Liver (tissue), 9 donors: ENCODE measurements around the gene HOXA7. TPM values are rescaled to one million over a fixed set of nuclear protein-coding genes. Genes with fewer than 3 reads are reported as not detected.

Experiments
- DNase-seq: peaks from one replicate; pipeline ENCODE4 v3.0.0-alpha.2; 2017; ENCODE audit warnings: low spot score
- H3K27ac ChIP-seq, 2 donors: one replicate each; pipeline ENCODE4 v1.7.0; 2013; ENCODE audit warnings: inconsistent platforms in 2 of 2, low read length in 2 of 2, control low read depth in 1 of 2, low read depth in 1 of 2, mild to moderate bottlenecking in 1 of 2
- H3K27me3 ChIP-seq, 4 donors: one replicate each; pipeline versions ENCODE4 v1.6.1 to v1.7.0; 2013; ENCODE audit warnings: low read length in 3 of 4, inconsistent platforms in 1 of 4, mild to moderate bottlenecking in 1 of 4, moderate library complexity in 1 of 4; ENCODE audit not compliant: control insufficient read depth in 4 of 4, insufficient read depth in 4 of 4
- H3K36me3 ChIP-seq, 4 donors: one replicate each; pipeline versions ENCODE4 v1.6.1 to v1.7.0; 2013; ENCODE audit warnings: low read length in 3 of 4, mild to moderate bottlenecking in 3 of 4, low read depth in 1 of 4, moderate library complexity in 1 of 4; ENCODE audit not compliant: control insufficient read depth in 4 of 4, insufficient read depth in 3 of 4
- H3K4me1 ChIP-seq, 4 donors: one replicate each; pipeline versions ENCODE4 v1.6.1 to v1.7.0; 2013; ENCODE audit warnings: low read length in 3 of 4, mild to moderate bottlenecking in 3 of 4, moderate library complexity in 1 of 4; ENCODE audit not compliant: control insufficient read depth in 4 of 4, insufficient read depth in 4 of 4
- H3K4me3 ChIP-seq, 3 donors: one replicate each; pipeline versions ENCODE4 v1.6.1 to v1.7.0; 2013; ENCODE audit warnings: low read length in 3 of 3, control low read depth in 1 of 3, low read depth in 1 of 3, mild to moderate bottlenecking in 1 of 3
- H3K9ac ChIP-seq, 2 donors: one replicate each; pipeline ENCODE4 v1.7.0; 2013; ENCODE audit warnings: low read length in 2 of 2, mild to moderate bottlenecking in 2 of 2, moderate library complexity in 2 of 2, control low read depth in 1 of 2, low read depth in 1 of 2
- H3K9me3 ChIP-seq, 4 donors: one replicate each; pipeline versions ENCODE4 v1.6.1 to v1.7.0; 2013; ENCODE audit warnings: low read length in 3 of 4; ENCODE audit not compliant: control insufficient read depth in 4 of 4
- FOXA1 ChIP-seq: IDR thresholded peaks from 2 replicates; pipeline ENCODE4 v1.6.1; 2016; ENCODE audit warnings: antibody characterized with exemption
- FOXA2 ChIP-seq: IDR thresholded peaks from 2 replicates; pipeline ENCODE4 v1.6.1; 2016; ENCODE audit warnings: antibody characterized with exemption
- GABPA ChIP-seq, 2 donors: IDR thresholded peaks in 1 of 2; conservative IDR thresholded peaks in 1 of 2; 2 replicates each; pipeline ENCODE4 v1.6.1; 2016; ENCODE audit warnings: antibody characterized with exemption in 2 of 2, mild to moderate bottlenecking in 1 of 2, moderate library complexity in 1 of 2
- HNF4A ChIP-seq, 2 donors: conservative IDR thresholded peaks; 2 replicates each; pipeline ENCODE4 v1.6.1; 2016; ENCODE audit warnings: antibody characterized with exemption in 2 of 2, mild to moderate bottlenecking in 2 of 2
- HNF4G ChIP-seq: IDR thresholded peaks from 2 replicates; pipeline ENCODE4 v1.6.1; 2016; ENCODE audit warnings: antibody characterized with exemption
- JUND ChIP-seq, 2 donors: IDR thresholded peaks; 2 replicates each; pipeline ENCODE4 v1.6.1; 2016; ENCODE audit warnings: antibody characterized with exemption in 2 of 2
- MAX ChIP-seq: IDR thresholded peaks from 2 replicates; pipeline ENCODE4 v1.6.1; 2016; ENCODE audit warnings: antibody characterized with exemption
- NR2F2 ChIP-seq: IDR thresholded peaks from 2 replicates; pipeline ENCODE4 v1.6.1; 2016; ENCODE audit warnings: antibody characterized with exemption
- RAD21 ChIP-seq, 2 donors: IDR thresholded peaks; 2 replicates each; pipeline ENCODE4 v1.6.1; 2016; ENCODE audit warnings: antibody characterized with exemption in 2 of 2, mild to moderate bottlenecking in 2 of 2
- REST ChIP-seq: IDR thresholded peaks from 2 replicates; pipeline ENCODE4 v1.6.1; 2016; ENCODE audit warnings: antibody characterized with exemption, mild to moderate bottlenecking
- RXRA ChIP-seq, 2 donors: IDR thresholded peaks; 2 replicates each; pipeline ENCODE4 v1.6.1; 2017 to 2018; ENCODE audit warnings: antibody characterized with exemption in 2 of 2, mild to moderate bottlenecking in 1 of 2
- SP1 ChIP-seq: IDR thresholded peaks from 2 replicates; pipeline ENCODE4 v1.6.1; 2018; ENCODE audit warnings: antibody characterized with exemption, mild to moderate bottlenecking
- TAF1 ChIP-seq: conservative IDR thresholded peaks from 2 replicates; pipeline ENCODE4 v1.6.1; 2016; ENCODE audit warnings: antibody characterized with exemption, mild to moderate bottlenecking
- YY1 ChIP-seq: IDR thresholded peaks from 2 replicates; pipeline ENCODE4 v1.6.1; 2016; ENCODE audit warnings: antibody characterized with exemption, mild to moderate bottlenecking
- WGBS: extraction: QIAGEN DNeasy Blood & Tissue Kit; methylation state at CpG from one replicate; pipeline ENCODE4 v1.1.7; 2013; 5-methylcytosine and 5-hydroxymethylcytosine counted together
- polyA plus RNA-seq, 2 donors: library from polyadenylated mRNA; stranded (reverse) in 1 of 2; unstranded in 1 of 2; fragments of 200-250 nt in 1 of 2; fragments of >200 nt in 1 of 2; fragmentation: Nextera tagmentation in 1 of 2; extraction: Ambion mirVana in 1 of 2; gene quantifications; one replicate each; pipeline versions ENCODE4 v1.2.1 to v1.2.3, GENCODE V29; 2013 to 2015
- total RNA-seq, 2 donors: library from RNA; depleted of rRNA; stranded (reverse); fragments of >200 nt; gene quantifications; one replicate each; pipeline ENCODE4 v1.2.3, GENCODE V29; 2014
- TF ChIP-seq, protein P1 (sequence below): IDR thresholded peaks from 2 replicates; pipeline ENCODE4 v1.6.1; 2016; ENCODE audit warnings: antibody characterized with exemption
- TF ChIP-seq, protein P2 (sequence below): IDR thresholded peaks from 2 replicates; pipeline ENCODE4 v1.6.1; 2016; ENCODE audit warnings: antibody characterized with exemption
- donor health status: healthy.
- donor health status: healthy.
- donor health status: healthy.
- donor health status: healthy.
- donor health status: healthy.

Gene HOXA7
- total and polyA plus RNA-seq, 4 donors = under 0.01 to 0.05 TPM; not detected in 2

GRCh38 chr7:27182861-27183681 lies 26.6 kb upstream of the HOXA7 start (continued):
- TF ChIP-seq, protein P1, sequence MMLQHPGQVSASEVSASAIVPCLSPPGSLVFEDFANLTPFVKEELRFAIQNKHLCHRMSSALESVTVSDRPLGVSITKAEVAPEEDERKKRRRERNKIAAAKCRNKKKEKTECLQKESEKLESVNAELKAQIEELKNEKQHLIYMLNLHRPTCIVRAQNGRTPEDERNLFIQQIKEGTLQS = no peak
- TF ChIP-seq, protein P2, sequence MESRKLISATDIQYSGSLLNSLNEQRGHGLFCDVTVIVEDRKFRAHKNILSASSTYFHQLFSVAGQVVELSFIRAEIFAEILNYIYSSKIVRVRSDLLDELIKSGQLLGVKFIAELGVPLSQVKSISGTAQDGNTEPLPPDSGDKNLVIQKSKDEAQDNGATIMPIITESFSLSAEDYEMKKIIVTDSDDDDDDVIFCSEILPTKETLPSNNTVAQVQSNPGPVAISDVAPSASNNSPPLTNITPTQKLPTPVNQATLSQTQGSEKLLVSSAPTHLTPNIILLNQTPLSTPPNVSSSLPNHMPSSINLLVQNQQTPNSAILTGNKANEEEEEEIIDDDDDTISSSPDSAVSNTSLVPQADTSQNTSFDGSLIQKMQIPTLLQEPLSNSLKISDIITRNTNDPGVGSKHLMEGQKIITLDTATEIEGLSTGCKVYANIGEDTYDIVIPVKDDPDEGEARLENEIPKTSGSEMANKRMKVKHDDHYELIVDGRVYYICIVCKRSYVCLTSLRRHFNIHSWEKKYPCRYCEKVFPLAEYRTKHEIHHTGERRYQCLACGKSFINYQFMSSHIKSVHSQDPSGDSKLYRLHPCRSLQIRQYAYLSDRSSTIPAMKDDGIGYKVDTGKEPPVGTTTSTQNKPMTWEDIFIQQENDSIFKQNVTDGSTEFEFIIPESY = no peak
- TF ChIP-seq MAX (no peak), JUND (IDR thresholded peaks at IDR 0.05) (no peak), RXRA (IDR thresholded peaks at IDR 0.05) (no peak)

GRCh38 chr7:27182285-27182841 lies 25.9 kb upstream of the HOXA7 start:
- Histone ChIP-seq H3K9me3 (peaks cover 0 to 4% (median 0%) of the 10 kb centered on the region in 4 donors), H3K9ac (no peak overlapping the region), H3K27me3 (peaks cover 17 to 56% (median 26%) of the 10 kb centered on the region in 4 donors), H3K4me3 (no peak overlapping the region), H3K27ac (no peak overlapping the region), H3K36me3 (no peaks in the 10 kb centered on the region), H3K4me1 (peaks cover 2 to 24% (median 14%) of the 10 kb centered on the region in 4 donors)
- no peak for DNase-seq
- TF ChIP-seq NR2F2 (no peak), JUND (IDR thresholded peaks at IDR 0.05) (no peak), SP1 (no peak), HNF4G (no peak)
- TF ChIP-seq, protein P1 = no peak
- WGBS = 20% methylated on average over 4 of the region's 4 CpGs

DNA sequence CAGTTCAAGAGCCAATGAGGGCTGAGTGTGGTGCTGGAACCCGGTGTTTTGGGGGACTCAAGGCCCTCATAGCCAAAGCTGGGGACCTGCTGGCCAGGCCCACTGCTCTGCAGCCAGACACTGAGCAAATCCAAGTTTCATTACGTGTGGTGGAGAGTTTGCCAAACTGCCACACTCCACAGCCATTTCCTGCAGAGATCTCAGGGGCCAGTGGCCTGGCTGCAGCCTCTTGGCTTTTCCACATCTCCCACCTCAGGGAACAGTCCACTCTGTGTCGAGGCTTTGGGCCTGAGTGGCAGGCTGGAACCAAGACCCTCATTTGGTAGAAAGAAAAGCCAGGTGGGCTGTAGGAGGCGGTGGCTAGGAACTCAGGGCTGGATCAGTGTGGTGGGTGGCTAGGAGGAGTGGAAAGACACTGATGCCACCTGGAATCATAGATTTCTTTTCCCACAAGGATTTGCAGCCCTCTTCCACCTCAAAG lies 25.4 kb upstream of the HOXA7 start:
- H3K27me3 ChIP-seq = peaks cover 17 to 61% (median 25%) of the 10 kb centered on the region in 4 donors
- 40% methylated on average over 4 of the region's 4 CpGs for WGBS
- no peak for DNase-seq
- H3K9ac ChIP-seq = no peak overlapping the region
- H3K4me1 ChIP-seq = peaks cover 2 to 24% (median 14%) of the 10 kb centered on the region in 4 donors
- no peaks in the 10 kb centered on the region for H3K36me3 ChIP-seq
- H3K4me3 ChIP-seq = no peak overlapping the region
- H3K9me3 ChIP-seq = peaks cover 0 to 4% (median 0%) of the 10 kb centered on the region in 4 donors
- no peak overlapping the region for H3K27ac ChIP-seq
- TF ChIP-seq, protein P2 = no peak
- TF ChIP-seq MAX (no peak), JUND (IDR thresholded peaks at IDR 0.05) (no peak), FOXA1 (no peak), YY1 (no peak), TAF1 (no peak), RAD21 (IDR thresholded peaks at IDR 0.05) (no peak), REST (no peak), GABPA (IDR thresholded peaks at IDR 0.05 in 1 of 2, conservative IDR thresholded peaks at IDR 0.05 in 1 of 2) (no peak), HNF4A (conservative IDR thresholded peaks at IDR 0.05) (no peak), RXRA (IDR thresholded peaks at IDR 0.05) (no peak), SP1 (no peak), NR2F2 (no peak), HNF4G (no peak), FOXA2 (no peak)
- TF ChIP-seq, protein P1 = no peak
